HG03159 (cell line): ENCODE data around the gene MBD6.

Experiments
- ATAC-seq: cut with Tn5 transposase; IDR thresholded peaks from one replicate; pipeline ENCODE4 v1.9.1; 2021; ENCODE audit warnings: mild to moderate bottlenecking, moderate library complexity; ENCODE audit not compliant: unreplicated experiment

The MBD6 gene

DNA sequence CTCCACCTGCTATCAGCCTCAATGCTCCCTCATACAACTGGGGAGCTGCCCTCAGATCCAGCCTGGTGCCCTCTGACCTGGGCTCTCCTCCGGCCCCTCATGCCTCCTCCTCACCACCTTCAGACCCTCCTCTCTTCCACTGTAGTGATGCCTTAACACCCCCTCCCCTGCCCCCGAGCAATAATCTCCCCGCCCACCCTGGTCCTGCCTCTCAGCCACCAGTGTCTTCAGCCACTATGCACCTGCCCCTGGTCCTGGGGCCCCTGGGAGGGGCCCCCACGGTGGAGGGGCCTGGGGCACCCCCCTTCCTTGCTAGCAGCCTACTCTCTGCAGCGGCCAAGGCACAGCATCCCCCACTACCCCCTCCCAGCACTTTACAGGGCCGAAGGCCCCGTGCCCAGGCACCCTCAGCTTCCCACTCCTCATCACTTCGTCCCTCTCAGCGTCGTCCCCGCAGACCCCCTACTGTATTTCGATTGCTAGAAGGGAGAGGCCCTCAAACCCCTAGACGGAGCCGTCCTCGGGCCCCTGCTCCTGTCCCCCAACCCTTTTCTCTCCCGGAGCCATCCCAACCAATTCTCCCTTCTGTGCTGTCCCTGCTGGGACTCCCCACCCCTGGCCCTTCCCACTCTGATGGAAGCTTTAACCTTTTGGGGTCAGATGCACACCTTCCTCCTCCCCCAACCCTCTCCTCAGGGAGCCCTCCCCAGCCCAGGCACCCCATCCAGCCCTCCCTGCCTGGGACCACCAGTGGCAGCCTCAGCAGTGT is 3.2 kb downstream of the MBD6 start:
- ATAC-seq, result no peak

DNA sequence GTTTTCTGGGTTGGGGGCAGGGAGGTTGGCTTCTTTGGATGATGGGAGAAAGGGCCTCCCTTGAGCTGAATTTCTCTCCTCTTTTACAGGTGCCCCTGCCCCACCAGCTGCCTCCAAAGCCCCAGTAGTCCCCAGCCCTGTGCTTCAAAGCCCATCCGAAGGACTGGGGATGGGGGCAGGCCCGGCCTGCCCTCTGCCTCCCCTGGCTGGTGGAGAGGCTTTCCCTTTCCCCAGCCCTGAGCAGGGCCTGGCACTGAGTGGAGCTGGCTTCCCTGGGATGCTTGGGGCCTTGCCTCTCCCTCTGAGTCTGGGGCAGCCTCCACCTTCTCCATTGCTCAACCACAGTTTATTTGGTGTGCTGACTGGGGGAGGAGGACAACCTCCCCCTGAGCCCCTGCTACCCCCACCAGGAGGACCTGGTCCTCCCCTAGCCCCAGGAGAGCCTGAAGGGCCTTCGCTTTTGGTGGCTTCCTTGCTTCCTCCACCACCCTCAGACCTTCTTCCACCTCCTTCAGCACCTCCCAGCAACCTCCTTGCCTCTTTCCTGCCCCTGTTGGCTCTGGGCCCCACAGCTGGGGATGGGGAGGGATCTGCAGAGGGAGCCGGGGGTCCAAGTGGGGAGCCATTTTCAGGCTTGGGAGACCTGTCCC is 4.0 kb downstream of the MBD6 start:
- ATAC-seq, result no peak

- no peak for ATAC-seq
These were observed 4.6 kb downstream of the MBD6 start for GRCh38 chr12:57527184-57527583.

DNA sequence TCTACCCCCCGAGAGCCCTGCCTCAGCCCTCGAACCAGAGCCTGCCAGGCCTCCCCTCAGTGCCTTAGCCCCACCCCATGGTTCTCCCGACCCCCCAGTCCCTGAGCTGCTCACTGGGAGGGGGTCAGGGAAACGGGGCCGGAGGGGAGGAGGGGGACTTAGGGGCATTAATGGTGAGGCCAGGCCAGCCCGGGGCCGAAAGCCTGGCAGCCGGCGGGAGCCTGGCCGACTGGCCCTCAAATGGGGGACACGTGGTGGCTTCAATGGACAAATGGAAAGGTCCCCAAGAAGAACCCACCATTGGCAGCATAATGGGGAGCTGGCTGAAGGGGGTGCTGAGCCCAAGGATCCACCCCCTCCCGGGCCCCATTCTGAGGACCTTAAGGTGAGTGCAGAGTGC is 5.6 kb downstream of the MBD6 start:
- no peak for ATAC-seq

- no peak for ATAC-seq
These were observed 6.4 kb downstream of the MBD6 start for GRCh38 chr12:57528831-57529555.

DNA sequence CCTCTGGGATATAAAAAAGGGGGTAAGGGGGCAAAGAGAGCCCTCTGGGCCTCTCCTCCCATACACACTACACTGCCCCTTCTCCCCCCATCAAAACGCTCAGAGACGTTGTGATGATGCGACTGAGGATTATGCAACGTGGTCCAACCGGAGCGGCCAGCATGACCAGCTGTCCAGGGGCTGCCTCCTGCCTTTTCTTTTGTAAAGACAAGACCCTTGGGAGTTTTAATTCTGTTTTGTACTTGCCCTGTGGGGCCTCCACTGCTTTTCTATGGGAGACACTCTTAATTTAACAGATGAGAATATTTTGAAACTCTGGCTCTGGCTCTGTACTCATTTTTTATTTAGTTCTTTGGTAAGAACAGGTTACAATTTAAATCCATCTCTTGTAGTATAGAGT is 7.2 kb downstream of the MBD6 start:
- ATAC-seq, result no peak

- ATAC-seq, result no peak
These were observed 7.9 kb downstream of the MBD6 start for GRCh38 chr12:57530396-57531142.

- no peak for ATAC-seq
These were observed 9.2 kb downstream of the MBD6 start for GRCh38 chr12:57531836-57532235.

DNA sequence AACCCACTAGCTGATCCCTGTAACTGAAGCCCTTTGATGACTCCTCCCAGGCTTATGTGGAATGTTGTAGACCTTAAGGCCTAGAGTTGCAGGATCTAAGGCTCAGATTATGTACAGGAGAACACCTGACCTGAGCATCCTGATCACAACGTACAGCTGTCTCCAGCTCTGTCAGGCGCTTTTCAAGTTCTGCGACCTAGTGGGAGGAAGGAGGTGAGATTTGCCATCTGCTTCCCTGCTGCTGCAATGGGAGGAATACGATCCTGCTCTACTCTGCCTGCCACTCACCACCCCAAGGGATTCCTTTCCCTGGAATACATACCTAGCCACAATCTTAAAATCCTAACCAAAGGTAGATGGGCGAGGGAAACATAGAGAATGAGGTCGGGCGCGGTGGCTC is 10.5 kb downstream of the MBD6 start:
- ATAC-seq, result no peak

- no peak for ATAC-seq
These were observed 11.6 kb downstream of the MBD6 start for GRCh38 chr12:57534250-57534649.

- no peak for ATAC-seq
These were observed 12.4 kb downstream of the MBD6 start for GRCh38 chr12:57534991-57535543.

DNA sequence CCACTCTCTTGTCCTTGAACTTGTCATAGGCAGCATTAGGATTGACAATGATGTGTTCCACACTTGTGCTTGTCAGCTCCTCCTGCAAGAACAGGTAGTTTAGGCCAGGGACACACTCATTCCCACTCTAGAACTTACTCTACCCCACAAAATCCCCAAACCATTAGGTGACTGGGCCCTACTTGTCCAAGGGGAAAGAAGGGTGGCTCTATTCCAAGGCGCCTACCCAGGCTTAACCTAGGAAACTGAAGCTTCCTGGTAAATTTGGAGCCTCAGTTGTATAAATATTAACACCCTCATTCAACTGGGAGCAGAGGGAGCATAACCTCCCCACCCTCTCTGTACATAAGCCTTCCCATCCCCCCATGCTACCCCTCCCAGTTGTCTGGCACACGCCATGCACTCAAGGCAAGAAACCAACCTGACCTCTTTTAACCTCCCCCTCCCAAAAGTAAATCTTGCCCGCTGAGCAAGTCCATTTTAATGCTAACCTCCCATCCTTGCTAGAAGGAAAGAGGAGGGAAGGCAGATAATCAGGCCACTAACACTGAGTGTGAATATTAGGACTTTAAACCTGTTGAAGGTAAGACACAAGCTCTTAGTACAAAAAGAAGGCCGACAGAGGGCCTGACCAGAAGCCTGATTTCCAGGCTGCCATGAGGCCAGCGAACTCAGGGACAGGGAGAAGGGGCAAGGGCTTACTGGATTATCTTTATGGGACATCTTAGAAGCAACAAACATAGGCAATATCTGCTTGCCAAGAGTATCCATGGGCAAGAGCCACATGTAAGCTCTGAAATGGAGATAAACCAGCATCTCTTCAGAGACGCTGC is 13.4 kb downstream of the MBD6 start:
- no peak for ATAC-seq

DNA sequence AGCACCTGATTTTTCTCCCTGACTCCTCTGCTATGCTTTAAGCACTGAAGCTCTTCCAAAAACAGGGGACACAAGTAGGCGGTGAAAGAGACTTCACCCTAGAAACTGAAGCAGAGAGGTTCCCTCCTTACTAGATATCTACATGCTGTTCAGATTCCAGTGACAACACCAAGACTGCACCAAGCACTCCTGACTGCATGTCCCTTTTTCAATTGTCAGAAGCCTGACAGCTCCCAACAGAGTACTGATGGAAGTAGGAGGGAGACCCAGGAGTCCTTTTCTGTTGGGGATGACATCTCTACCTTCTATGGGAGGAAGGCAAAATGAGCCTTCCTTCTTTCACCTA is 13.9 kb downstream of the MBD6 start:
- ATAC-seq, result no peak

- no peak for ATAC-seq
These were observed 16.6 kb downstream of the MBD6 start for GRCh38 chr12:57539134-57539768.

GRCh38 chr12:57541001-57541400 is 18.4 kb downstream of the MBD6 start:
- ATAC-seq, result no peak

GRCh38 chr12:57541717-57542116 is 19.1 kb downstream of the MBD6 start:
- no peak for ATAC-seq

- ATAC-seq, result no peak
These were observed 21.0 kb downstream of the MBD6 start for GRCh38 chr12:57543581-57543980.

- ATAC-seq, result no peak
These were observed 23.3 kb downstream of the MBD6 start for GRCh38 chr12:57545809-57546437.
